GM12872 (cell line): ENCODE data around the gene TMEM263.

Source experiments
- CTCF ChIP-seq: IDR thresholded peaks from 3 replicates; pipeline ENCODE4 v1.5.1; 2011; ENCODE audit warnings: low read depth, mild to moderate bottlenecking, low read length, moderate library complexity; ENCODE audit not compliant: insufficient read depth

The TMEM263 gene

DNA sequence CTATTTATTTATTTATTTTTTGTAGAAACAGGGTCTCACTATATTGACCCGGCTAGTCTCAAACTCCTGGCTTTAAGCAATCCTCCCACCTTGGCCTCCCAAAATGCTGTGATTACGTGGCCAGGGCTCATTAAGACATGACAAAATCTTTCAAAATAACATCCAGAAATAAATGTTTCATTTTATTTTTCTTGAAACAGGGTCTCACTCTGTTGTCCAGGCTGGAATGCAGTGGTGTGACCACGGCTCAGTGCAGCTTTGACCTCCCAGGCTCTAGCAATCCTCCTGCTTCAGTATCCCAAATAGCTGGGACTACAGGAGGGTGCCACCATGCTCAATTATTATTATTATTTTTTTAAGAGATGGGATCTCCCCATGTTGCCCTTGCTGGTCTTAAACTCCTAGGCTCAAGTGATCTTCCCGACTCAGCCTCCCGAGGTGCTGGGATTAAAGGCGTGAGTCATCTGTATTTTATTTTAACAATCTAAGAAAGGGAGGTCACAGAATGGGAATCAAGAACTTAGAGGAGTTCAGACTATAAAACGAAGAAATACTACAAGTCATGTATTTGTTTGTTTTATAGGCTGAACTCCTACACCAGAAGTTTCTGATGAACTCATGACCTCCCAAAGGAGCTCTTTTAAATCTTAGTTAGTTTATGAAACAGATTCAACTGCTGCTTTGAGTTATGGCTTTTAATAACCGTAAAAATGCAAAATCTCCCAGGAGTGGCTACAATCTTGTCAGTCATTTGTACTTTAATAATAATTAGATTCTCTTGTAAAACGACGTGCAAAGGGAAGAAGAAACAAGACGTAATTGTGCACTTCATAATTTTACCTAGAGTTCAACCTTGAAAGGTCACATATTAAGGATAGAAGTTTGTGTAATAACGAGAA is 2.1 kb upstream of the TMEM263 start:
- TF ChIP-seq CTCF = no peak

GRCh38 chr12:106954462-106955376 is 988 bp upstream of the TMEM263 start:
- no peak for TF ChIP-seq CTCF

- TF ChIP-seq CTCF = no peak
These were observed 406 bp downstream of the TMEM263 start for GRCh38 chr12:106956048-106956578.

DNA sequence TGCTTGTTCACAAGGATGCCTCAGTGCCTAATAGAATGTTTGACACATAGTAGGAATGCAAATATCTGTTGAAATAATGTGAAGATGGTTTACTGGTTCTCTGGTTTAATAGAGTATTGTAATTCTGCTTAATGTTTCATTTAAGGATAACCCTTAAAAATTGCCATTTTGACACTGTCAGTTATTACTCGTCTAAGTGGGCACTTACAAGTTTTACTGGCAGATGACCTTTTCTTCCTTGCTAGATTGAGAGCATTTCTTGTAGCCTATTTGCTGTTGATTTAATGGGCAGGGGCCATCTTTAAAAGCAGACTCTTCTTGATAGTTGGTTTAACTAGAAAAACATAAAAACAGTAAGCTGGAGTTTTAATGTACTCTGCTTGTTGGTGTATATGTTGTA is 1.9 kb downstream of the TMEM263 start:
- TF ChIP-seq CTCF = no peak

DNA sequence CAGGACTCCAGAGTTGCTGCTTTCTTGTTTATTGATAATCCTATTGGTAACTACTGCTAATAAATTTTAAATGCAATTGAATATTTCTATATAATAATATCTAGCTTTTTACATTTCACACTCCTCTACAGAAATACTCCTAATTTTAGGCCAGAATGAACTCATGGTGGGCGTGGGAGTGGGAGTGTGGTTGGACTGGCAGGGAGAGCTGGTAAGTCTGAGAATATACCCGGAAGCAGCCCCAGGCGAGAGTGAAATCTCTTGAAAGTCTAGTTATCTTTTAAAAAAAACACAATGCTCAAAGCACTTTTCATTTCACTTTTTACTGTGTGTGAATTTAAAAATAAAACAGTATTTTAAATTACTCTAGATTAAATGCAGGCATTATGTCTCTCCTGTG is 4.7 kb downstream of the TMEM263 start:
- no peak for TF ChIP-seq CTCF

DNA sequence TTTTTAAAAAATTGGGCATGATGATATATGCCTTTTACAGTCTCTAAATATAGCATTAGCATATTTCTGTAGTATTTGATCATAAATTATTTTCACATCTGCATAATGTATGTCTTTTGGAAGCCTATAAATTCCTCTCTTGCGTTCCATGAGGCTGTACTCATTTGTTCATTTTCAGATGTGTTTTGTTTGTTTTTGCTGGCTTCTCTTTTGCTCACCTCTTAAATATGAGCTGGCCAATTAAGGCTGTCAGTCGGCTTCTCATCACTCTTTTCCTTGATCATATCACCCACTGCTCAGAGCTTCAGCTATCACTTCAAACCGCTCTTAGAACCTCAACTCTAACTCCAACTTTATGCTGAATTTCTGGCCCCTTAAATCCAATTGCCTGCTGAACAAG is 6.6 kb downstream of the TMEM263 start:
- no peak for TF ChIP-seq CTCF

DNA sequence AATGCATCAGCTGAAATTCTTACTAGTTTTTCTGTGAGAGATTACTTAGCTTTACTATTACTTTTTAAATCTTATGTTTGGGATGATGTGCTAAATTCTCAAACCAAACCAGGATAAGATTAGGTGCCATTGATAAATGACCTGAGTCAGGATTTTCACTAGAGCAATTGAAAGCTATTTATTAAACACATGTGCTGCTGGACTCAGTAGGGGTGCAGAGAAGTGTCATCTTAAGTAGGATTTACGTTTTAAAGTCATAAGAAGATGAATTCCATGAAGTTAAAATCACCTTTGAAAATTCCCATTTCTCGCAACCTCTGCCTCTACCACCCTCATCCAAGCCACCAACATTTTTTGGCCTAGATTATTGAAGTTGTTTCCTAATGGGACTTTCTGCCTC is 8.8 kb downstream of the TMEM263 start:
- no peak for TF ChIP-seq CTCF
